ENCODE data around the gene CYB5RL.
"Not testable (repeated sequence)": the region's sequence is repeated elsewhere in the genome, so short reads cannot be mapped to it uniquely, and the experiment has no call there.

The CYB5RL gene

GRCh38 chr1:54178296-54179070, 21.3 kb downstream of the CYB5RL start:
- DNase-seq, result no peak

GRCh38 chr1:54177726-54178125, 22.1 kb downstream of the CYB5RL start:
- DNase-seq, result no peak

- DNase-seq, result no peak
Measured at GRCh38 chr1:54176621-54177327, 23.1 kb downstream of the CYB5RL start.

GRCh38 chr1:54174106-54174505, 25.7 kb downstream of the CYB5RL start:
- DNase-seq, result no peak

DNA sequence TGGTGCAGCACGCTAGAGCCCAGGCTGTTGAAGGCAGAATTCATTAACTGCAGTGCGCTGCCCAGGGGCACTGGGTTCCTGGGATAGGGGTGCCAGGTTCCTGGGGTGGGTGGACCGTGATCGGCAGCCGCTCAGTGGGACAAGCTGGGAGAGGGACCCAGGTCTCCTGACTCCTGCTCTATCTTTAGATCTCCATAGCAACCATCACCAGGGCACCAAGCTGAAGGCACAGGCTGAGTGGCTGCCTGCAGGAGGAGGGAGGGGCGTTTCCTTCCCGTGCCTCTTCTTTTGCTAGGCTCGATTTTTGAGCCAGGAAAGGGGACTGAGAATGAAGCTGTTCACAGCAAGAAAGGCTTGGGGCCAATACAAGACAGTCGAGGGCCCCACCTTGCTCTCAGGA, 26.1 kb downstream of the CYB5RL start:
- DNase-seq, result no peak

DNA sequence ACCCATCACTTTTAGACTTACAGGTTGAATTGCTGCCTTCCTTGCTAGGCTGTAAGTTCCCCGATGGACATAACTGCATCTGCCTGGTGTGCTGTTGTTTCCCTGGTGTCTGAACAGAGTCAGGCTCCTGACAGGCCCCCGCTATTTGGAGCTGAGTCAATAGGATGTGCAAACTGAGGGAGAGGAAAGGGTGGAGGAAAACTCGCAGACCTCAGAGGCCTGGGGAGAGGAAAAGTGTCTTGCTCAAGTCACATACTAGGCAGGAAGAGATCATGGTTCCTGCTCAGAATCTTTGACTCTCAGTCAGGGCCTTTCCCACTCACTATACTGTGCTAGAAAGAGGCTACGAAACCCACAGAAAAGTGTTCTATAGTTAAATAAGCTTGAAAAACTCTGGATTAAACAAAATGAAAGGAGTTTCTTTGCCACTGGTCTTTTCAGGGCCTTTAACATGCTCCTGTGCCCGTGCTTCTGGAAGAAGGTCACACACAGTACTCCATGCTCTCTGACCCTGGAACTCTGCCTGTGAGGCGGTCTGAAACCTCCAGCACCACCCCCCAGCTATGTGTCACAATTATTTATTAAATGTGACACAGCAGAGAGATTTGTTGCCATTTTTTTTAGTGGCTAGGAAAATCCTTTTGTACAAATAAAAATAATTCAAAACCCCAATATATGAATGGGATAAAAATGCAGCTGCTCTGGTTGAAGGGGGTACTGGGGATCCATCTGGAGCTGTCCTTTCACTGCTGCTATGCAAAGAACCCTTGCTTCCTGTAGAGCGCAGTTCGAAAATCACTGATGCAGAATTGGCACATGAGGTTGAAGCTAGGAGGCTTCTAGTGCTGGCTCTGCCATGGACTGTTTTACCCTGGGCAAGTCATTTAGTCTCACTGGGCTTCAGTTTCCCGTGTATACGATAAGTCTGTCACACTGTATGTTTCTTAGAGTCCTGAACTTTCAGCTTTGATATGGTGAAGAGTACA, 26.9 kb downstream of the CYB5RL start:
- DNase-seq, result no peak

DNA sequence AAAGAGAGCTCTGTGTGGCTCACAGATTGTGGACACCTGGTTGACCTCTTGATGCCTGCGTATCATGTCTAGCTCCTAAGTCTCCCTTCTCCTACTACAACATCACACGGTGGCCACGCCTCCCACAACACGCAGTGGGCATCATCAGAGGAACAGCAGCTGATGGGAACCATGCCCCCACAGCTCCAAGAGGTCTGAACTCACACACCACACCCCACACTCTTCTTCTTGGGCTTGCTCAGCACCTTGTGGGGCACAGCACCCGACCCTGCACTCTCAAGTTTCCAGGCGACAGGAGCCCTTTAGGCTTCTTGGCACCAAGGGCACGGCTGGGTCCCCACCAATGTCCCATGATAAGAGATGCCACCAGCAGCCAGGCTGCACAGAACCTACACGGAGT, 28.2 kb downstream of the CYB5RL start:
- no peak for DNase-seq

DNA sequence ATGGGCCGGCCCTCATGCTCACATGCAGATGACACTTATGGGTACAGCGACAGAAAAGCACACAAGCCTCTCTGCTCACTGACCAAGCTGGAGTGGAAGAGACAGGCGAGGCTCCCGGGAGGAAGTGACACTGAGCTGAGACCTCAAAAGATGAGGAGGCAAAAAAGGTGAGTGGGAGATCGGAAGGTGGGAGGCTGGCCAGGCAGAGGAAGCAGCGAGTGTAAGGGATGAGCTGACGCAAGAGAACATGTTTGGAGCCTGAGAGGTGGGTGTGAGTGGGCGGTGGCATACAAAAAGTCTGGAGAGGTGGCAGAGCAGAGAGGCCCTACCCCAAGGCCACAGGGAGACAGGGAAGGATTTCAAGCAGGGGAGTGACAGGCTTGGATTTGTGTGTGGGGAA, 28.8 kb downstream of the CYB5RL start:
- DNase-seq, result no peak

- DNase-seq, result no peak
Measured at GRCh38 chr1:54169068-54169467, 30.8 kb downstream of the CYB5RL start.

GRCh38 chr1:54168206-54168965, 31.4 kb downstream of the CYB5RL start:
- no peak for DNase-seq

DNA sequence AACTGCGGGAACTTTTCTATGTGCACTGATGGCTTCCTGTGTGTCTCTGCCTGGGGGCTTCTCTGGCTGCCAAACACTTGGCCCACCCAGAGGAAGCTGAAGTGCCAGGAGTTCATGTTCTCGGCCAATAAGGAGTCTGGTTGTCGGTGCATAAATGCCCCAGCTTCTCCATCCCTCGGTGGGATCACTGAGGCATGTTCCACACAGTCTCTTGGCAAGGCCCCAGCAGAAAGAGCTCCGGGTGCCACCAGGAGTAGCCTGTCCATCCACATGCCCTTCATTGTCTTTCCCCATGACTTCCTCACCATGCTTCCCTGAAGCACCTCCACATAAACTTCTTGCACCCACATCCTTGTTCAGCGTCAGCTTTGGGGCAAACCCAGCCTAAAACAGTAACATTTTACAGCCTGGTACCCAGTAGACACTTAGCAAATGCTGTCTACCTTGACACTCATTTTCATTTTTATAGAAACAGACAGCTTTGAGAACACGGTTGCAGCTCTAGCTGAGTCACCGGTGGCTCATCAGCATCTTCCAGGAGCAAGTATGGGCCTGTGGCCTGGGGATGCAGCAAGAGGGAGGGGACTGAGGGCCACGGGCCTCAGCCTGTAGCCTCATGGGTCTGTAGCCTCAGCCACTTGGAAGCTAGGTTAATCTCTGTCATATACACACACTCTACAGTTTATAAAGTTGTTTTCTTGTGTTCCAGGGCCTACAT, 32.2 kb downstream of the CYB5RL start:
- DNase-seq, result no peak

GRCh38 chr1:54166357-54166756, 33.5 kb downstream of the CYB5RL start:
- not testable (repeated sequence) for DNase-seq

DNA sequence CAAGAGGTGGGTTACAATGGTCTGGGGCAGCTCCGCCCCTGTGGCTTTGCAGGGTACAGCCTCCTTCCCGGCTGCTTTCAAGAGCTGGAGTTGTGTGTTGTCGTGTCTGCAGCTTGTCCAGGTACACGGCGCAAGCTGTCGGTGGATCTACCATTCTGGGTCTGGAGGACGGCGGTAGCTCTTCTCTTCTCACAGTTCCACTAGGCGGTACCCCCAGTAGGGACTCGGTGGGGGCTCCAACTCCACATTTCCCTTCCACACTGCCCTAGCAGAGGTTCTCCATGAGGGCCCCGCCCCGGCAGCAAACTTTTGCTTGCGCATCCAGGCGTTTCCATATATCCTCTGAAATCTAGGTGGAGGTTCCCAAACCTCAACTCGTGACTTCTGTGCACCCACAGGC, 34.7 kb downstream of the CYB5RL start:
- DNase-seq, result no peak

DNA sequence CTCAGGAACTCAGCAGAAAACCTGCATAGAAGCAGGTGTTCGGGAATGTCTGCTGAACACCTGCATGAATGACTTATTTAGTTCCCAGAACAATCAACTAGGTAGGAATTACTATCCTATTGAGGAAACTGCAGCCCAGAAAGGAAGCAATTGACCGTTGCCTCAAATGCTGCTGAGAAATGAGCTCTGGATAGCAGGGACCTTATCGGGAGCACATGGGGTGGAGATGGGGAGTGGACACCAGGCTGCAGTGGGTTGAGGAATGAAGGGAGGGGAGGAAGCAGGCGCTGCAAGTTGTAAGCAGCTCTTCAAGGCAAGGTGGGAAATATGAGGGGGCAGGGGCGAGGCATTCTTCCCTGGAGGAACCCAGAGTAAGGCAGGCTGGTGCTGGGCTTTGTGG, 36.3 kb downstream of the CYB5RL start:
- DNase-seq, result no peak

- no peak for DNase-seq
Measured at GRCh38 chr1:54163051-54163450, 36.8 kb downstream of the CYB5RL start.

GRCh38 chr1:54161495-54162168, 38.2 kb downstream of the CYB5RL start:
- DNase-seq, result no peak

DNA sequence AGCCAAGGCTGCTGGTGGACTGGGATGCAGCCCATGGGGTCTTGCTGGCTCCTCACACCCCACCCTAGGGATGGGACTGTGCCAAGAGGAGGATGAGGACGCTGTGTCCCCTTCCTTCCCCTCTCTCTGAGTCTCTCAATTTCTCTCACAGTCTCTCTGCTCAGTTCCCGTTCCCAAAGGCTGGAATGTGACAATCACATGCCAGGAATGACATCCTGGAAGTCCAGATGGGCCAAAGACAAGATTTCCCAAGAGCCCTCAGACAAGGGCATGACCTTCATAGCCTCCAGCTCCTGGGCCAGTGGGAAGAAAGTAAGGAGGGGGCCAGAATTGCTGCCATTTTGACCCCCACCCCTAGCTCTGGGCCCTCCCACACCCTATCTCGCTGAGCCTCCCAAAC, 39.5 kb downstream of the CYB5RL start:
- DNase-seq, result no peak

- DNase-seq, result no peak
Measured at GRCh38 chr1:54159733-54160316, 40.0 kb downstream of the CYB5RL start.

- no peak for DNase-seq
Measured at GRCh38 chr1:54158071-54158470, 41.8 kb downstream of the CYB5RL start.

GRCh38 chr1:54157401-54157800, 42.4 kb downstream of the CYB5RL start:
- no peak for DNase-seq

DNA sequence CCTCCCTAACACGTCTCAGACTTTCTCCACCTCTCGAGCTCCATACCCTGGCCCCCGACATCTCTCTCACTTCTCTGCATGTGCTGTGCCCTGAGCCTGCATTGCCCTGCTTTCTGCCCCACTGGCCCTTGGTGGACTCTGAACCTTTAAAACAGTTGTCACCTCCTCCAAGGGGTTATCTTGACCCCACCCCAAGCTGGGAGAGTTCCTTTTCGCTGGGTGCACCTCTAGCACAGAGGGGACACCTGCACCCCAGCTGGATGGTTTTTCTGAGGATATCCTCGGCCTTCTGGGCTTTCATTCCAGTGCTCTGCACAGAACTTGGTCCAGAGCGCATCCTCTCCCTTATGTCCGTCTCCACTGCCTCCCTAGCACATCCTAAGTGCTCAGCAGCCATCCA, 42.8 kb downstream of the CYB5RL start:
- DNase-seq, result no peak
